ENCODE measurements around the gene CTNS.

DNA sequence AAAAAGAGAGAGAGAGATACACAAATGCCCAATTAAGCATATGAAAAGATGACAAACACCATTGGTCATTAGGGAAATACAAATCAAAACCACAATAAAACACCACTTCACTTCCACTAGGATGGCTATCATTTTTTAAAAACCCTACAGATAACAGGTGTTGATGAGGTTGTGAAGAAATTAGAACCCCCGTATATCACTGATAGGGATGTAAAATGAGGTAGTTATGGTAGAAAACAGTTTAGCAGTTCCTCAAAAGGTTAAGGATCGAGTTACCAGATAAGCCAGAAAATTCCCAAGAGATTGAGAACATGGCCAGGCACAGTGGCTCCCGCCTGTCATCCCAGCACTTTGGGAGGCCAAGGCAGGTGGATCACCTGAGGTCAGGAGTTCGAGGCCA, 56.6 kb downstream of the CTNS start:
- TF ChIP-seq, protein P1, sequence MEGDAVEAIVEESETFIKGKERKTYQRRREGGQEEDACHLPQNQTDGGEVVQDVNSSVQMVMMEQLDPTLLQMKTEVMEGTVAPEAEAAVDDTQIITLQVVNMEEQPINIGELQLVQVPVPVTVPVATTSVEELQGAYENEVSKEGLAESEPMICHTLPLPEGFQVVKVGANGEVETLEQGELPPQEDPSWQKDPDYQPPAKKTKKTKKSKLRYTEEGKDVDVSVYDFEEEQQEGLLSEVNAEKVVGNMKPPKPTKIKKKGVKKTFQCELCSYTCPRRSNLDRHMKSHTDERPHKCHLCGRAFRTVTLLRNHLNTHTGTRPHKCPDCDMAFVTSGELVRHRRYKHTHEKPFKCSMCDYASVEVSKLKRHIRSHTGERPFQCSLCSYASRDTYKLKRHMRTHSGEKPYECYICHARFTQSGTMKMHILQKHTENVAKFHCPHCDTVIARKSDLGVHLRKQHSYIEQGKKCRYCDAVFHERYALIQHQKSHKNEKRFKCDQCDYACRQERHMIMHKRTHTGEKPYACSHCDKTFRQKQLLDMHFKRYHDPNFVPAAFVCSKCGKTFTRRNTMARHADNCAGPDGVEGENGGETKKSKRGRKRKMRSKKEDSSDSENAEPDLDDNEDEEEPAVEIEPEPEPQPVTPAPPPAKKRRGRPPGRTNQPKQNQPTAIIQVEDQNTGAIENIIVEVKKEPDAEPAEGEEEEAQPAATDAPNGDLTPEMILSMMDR (IDR thresholded peaks at IDR 0.05 in 4 of 5, conservative IDR thresholded peaks at IDR 0.05 in 1 of 5), result no peak
- TF ChIP-seq POLR2A (IDR thresholded peaks at IDR 0.05), result no peak
